HCT116 (cell line): ENCODE data around the gene CLOCK. TPM values are rescaled to one million over a fixed set of nuclear protein-coding genes. Genes with fewer than 3 reads are reported as not detected.
A peak's percentile ranks its signal among the peaks of the same experiment; 100 is the strongest.

Experiments used
- ATAC-seq: fragments of 200-7000 bp; cut with Tn5 transposase; 2 replicates; pipeline ENCODE4 v1.9.1; 2020; ENCODE audit warnings: mild to moderate bottlenecking, moderate library complexity
- BruUV-seq: library from RNA; stranded (reverse); fragments of 400-500 nt; replicated peaks from 2 replicates; lab custom pipeline; 2021; lab: Mats Ljungman, UMichigan
- CTCF ChIA-PET: fragments of 300-600 bp; sonication (Branson Sonifier 250); formaldehyde crosslinking; loops from one replicate; lab custom pipeline; 2021; ENCODE audit warnings: antibody characterized with exemption; lab: Charles Lee
- POLR2A ChIA-PET: fragments of 300-600, 350-600 bp; sonication (Branson Sonifier 250); formaldehyde crosslinking; loops from one replicate; lab custom pipeline; 2021; ENCODE audit warnings: antibody characterized with exemption; lab: Charles Lee
- RAD21 ChIA-PET, 2 experiments: fragments of 300-600 bp; sonication (Branson Sonifier 250); formaldehyde crosslinking; loops; one replicate each; lab custom pipeline; 2023; ENCODE audit warnings: low total read pairs in 2 of 2; ENCODE audit not compliant: uncharacterized antibody in 2 of 2, unreplicated experiment in 2 of 2, low non-redundant PET in 1 of 2; lab: Charles Lee
- DNase-seq: peaks from one replicate; pipeline ENCODE4 v3.0.0-alpha.2; 2010; ENCODE audit warnings: low read depth, low spot score
- H2AFZ ChIP-seq: fragments of 200-600 bp; shearing (Covaris generic), sonication (generic); 2 replicates; pipeline ENCODE4 v1.6.1; 2017; ENCODE audit warnings: low read depth, mixed run types, mixed read lengths, antibody characterized with exemption, low read length; ENCODE audit not compliant: poor library complexity, severe bottlenecking
- H3K27ac ChIP-seq: 2 replicates; pipeline ENCODE4 v1.5.1; 2012; ENCODE audit warnings: low read depth, low read length
- H3K27me3 ChIP-seq: fragments of 200-600 bp; sonication (generic); 2 replicates; pipeline ENCODE4 v1.6.1; 2016; ENCODE audit warnings: mixed run types, low read length, mixed read lengths; ENCODE audit not compliant: insufficient read depth
- H3K36me3 ChIP-seq, 2 experiments: fragments of 200-500 bp in 1 of 2; fragments of 200-600 bp in 1 of 2; sonication (Bioruptor generic) in 1 of 2; sonication (generic) in 1 of 2; 2 replicates each; pipeline versions ENCODE4 v1.5.1 to v1.6.1; 2014 to 2016; ENCODE audit warnings: low read length in 2 of 2, inconsistent platforms in 1 of 2, mixed read lengths in 1 of 2, mixed run types in 1 of 2; ENCODE audit not compliant: insufficient read depth in 2 of 2, control insufficient read depth in 1 of 2
- H3K4me1 ChIP-seq, 2 experiments: fragments of 200-600 bp in 1 of 2; sonication (generic) in 1 of 2; 2 replicates each; pipeline versions ENCODE4 v1.5.1 to v1.6.1; 2012 to 2017; ENCODE audit warnings: low read length in 2 of 2, inconsistent platforms in 1 of 2, mild to moderate bottlenecking in 1 of 2, mixed read lengths in 1 of 2, mixed run types in 1 of 2, moderate library complexity in 1 of 2; ENCODE audit not compliant: insufficient read depth in 2 of 2, control insufficient read depth in 1 of 2
- H3K4me2 ChIP-seq: fragments of 200-600 bp; sonication (generic); 2 replicates; pipeline ENCODE4 v1.6.1; 2017; ENCODE audit warnings: mixed run types, low read length, mixed read lengths
- H3K4me3 ChIP-seq, 2 experiments: fragments of 200-600 bp in 1 of 2; sonication (generic) in 1 of 2; replicated peaks in 1 of 2; 2 replicates each; pipeline ENCODE4 v1.5.1; 2011 to 2016; ENCODE audit warnings: low read length in 2 of 2, control low read depth in 1 of 2, low read depth in 1 of 2, mild to moderate bottlenecking in 1 of 2, mixed read lengths in 1 of 2, mixed run types in 1 of 2
- H3K79me2 ChIP-seq: fragments of 200-600 bp; sonication (generic); 2 replicates; pipeline ENCODE4 v1.6.1; 2017; ENCODE audit warnings: mild to moderate bottlenecking, mixed run types, low read length, moderate library complexity, mixed read lengths; ENCODE audit not compliant: insufficient read depth
- H3K9ac ChIP-seq: fragments of 200-600 bp; sonication (generic); 2 replicates; pipeline ENCODE4 v1.6.1; 2016; ENCODE audit warnings: low read length, mixed read lengths
- H3K9me2 ChIP-seq: fragments of 200-600 bp; sonication (generic), shearing (Covaris generic); 2 replicates; pipeline ENCODE4 v1.6.1; 2017; ENCODE audit warnings: mixed run types, mild to moderate bottlenecking, moderate library complexity; ENCODE audit not compliant: insufficient read depth
- H3K9me3 ChIP-seq, 2 experiments: fragments of 200-500 bp in 1 of 2; fragments of 200-600 bp in 1 of 2; sonication (Bioruptor generic) in 1 of 2; sonication (generic) in 1 of 2; 2 replicates each; pipeline ENCODE4 v1.6.1; 2014 to 2017; ENCODE audit warnings: low read length in 2 of 2, mixed read lengths in 2 of 2, inconsistent platforms in 1 of 2, low read depth in 1 of 2, mild to moderate bottlenecking in 1 of 2, mixed run types in 1 of 2, moderate library complexity in 1 of 2; ENCODE audit not compliant: control insufficient read depth in 1 of 2, insufficient read depth in 1 of 2
- H4K20me1 ChIP-seq: fragments of 200-600 bp; sonication (generic), shearing (Covaris generic); 2 replicates; pipeline ENCODE4 v1.6.1; 2017; ENCODE audit warnings: mixed run types, mild to moderate bottlenecking, moderate library complexity; ENCODE audit not compliant: insufficient read depth
- CEBPB ChIP-seq: IDR thresholded peaks from 2 replicates; pipeline ENCODE4 v1.6.1; 2012; ENCODE audit warnings: low read depth
- EZH2 ChIP-seq: fragments of 200-600 bp; sonication (generic); IDR thresholded peaks from 2 replicates; pipeline ENCODE4 v1.6.1; 2017; ENCODE audit warnings: antibody characterized with exemption, mixed run types
- EZH2phosphoT487 ChIP-seq: fragments of 200-600 bp; IDR thresholded peaks from 2 replicates; pipeline ENCODE4 v1.6.1; 2018; ENCODE audit warnings: antibody characterized with exemption, borderline replicate concordance
- MAX ChIP-seq: IDR thresholded peaks from 2 replicates; pipeline ENCODE4 v1.6.1; 2012
- POLR2AphosphoS5 ChIP-seq: IDR thresholded peaks from 2 replicates; pipeline ENCODE4 v1.6.1; 2011; ENCODE audit warnings: mild to moderate bottlenecking, low read depth, low read length, moderate library complexity
- SIN3A ChIP-seq: IDR thresholded peaks from 2 replicates; pipeline ENCODE4 v1.6.1; 2012; ENCODE audit warnings: low read depth
- SP1 ChIP-seq: IDR thresholded peaks from 2 replicates; pipeline ENCODE4 v1.6.1; 2012; ENCODE audit warnings: low read depth
- TCF7L2 ChIP-seq: IDR thresholded peaks from 2 replicates; pipeline ENCODE4 v1.7.0; 2011; ENCODE audit warnings: borderline replicate concordance, inconsistent platforms; ENCODE audit not compliant: insufficient read depth, insufficient read length; ENCODE audit errors: extremely low read depth
- ZNF274 ChIP-seq: fragments of 200-500 bp; sonication (Bioruptor generic); IDR thresholded peaks from 2 replicates; pipeline ENCODE4 v1.6.1; 2014; ENCODE audit warnings: mild to moderate bottlenecking, low read depth, low read length, inconsistent platforms
- intact Hi-C: fragments of 100-400 bp; cut with micrococcal nuclease; formaldehyde crosslinking; loops from 2 replicates; pipeline ENCODE4 v1.10.0; 2022
- total RNA-seq: library from RNA; stranded (reverse); gene quantifications from one replicate; pipeline ENCODE4 v1.2.1, GENCODE V29; 2021; ENCODE audit not compliant: unreplicated experiment
- TF ChIP-seq, protein P1 (sequence below): IDR thresholded peaks from 2 replicates; pipeline ENCODE4 v1.6.1; 2011; ENCODE audit warnings: mild to moderate bottlenecking, low read length, moderate library complexity; ENCODE audit not compliant: insufficient replicate concordance; ENCODE audit errors: extremely low read depth

CLOCK gene
- total RNA-seq, 1 experiment from 2014 or later = 38.7 TPM

- no peak overlapping the region for H3K4me3 ChIP-seq
- intact Hi-C loops = no loop called here
- TF ChIP-seq CEBPB = 0 out of 2 replicates have a peak, but pooled peaks have one; percentile 28
- no peak for TF ChIP-seq EZH2phosphoT487
- no peak for TF ChIP-seq SIN3A
- no peak for TF ChIP-seq MAX
- TF ChIP-seq, all 23 proteins: peak for 1
- DNase-seq = no peak
- no peaks in the 10 kb centered on the region for H3K36me3 ChIP-seq
- H3K9ac ChIP-seq = no peak overlapping the region
- no peak overlapping the region for H3K27ac ChIP-seq
- H3K9me2 ChIP-seq = no peaks in the 10 kb centered on the region
- no peaks in the 10 kb centered on the region for H3K27me3 ChIP-seq
- no peak overlapping the region for H2AFZ ChIP-seq
- ATAC-seq = no peak
- BruUV-seq = no TSS peak
- no peaks in the 10 kb centered on the region for H3K4me1 ChIP-seq
- POLR2A ChIA-PET = no interaction called here
- RAD21 ChIA-PET = no interaction called here
- H3K9me3 ChIP-seq = peaks cover 0 to 2% of the 10 kb centered on the region in 2 experiments; a peak in 1 of 4 replicates
- no peaks in the 10 kb centered on the region for H4K20me1 ChIP-seq
- peaks cover 97% of the 10 kb centered on the region for H3K79me2 ChIP-seq
- H3K4me2 ChIP-seq = no peak overlapping the region
- CTCF ChIA-PET = no interaction called here
Measured at GRCh38 chr4:55524844-55525571, 21.7 kb downstream of the CLOCK start.

DNA sequence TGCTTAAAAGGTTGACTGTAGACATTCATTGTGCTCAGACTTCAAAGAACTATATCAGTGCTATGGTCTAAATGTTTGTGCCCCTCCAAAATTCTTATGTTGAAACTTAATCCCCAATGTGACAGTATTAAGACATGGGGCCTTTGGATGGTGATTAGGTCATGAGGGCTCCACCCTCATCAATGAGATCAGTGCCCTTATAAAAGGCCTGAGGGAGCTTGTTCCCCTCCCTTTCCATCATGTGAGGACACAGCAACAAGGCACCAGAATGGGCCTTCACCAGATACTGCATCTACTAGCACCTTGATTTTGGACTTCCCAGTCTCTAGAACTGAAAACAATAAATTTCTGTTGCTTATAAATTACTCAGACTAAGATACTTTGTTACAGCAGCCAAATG is 28.3 kb downstream of the CLOCK start:
- Histone ChIP-seq H3K27me3 (no peaks in the 10 kb centered on the region), H3K4me1 (no peaks in the 10 kb centered on the region), H4K20me1 (no peaks in the 10 kb centered on the region), H3K4me2 (no peak overlapping the region), H3K79me2 (peaks cover 84% of the 10 kb centered on the region), H3K27ac (no peak overlapping the region), H2AFZ (no peak overlapping the region), H3K36me3 (no peaks in the 10 kb centered on the region), H3K9ac (no peak overlapping the region), H3K4me3 (no peak overlapping the region), H3K9me2 (no peaks in the 10 kb centered on the region), H3K9me3 (no peaks in the 10 kb centered on the region)
- DNase-seq (no peak), ATAC-seq (no peak)
- ChIA-PET POLR2A (no interaction called here), CTCF (no interaction called here), RAD21 (no interaction called here)
- TF ChIP-seq EZH2 (no peak), TCF7L2 (no peak), EZH2phosphoT487 (no peak), CEBPB (no peak), ZNF274 (no peak), SP1 (no peak), POLR2AphosphoS5 (no peak)
- TF ChIP-seq, protein P1, sequence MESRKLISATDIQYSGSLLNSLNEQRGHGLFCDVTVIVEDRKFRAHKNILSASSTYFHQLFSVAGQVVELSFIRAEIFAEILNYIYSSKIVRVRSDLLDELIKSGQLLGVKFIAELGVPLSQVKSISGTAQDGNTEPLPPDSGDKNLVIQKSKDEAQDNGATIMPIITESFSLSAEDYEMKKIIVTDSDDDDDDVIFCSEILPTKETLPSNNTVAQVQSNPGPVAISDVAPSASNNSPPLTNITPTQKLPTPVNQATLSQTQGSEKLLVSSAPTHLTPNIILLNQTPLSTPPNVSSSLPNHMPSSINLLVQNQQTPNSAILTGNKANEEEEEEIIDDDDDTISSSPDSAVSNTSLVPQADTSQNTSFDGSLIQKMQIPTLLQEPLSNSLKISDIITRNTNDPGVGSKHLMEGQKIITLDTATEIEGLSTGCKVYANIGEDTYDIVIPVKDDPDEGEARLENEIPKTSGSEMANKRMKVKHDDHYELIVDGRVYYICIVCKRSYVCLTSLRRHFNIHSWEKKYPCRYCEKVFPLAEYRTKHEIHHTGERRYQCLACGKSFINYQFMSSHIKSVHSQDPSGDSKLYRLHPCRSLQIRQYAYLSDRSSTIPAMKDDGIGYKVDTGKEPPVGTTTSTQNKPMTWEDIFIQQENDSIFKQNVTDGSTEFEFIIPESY = no peak
- intact Hi-C loops = no loop called here
- no TSS peak for BruUV-seq
